ENCODE data around the gene HIF1A.

The HIF1A gene

DNA sequence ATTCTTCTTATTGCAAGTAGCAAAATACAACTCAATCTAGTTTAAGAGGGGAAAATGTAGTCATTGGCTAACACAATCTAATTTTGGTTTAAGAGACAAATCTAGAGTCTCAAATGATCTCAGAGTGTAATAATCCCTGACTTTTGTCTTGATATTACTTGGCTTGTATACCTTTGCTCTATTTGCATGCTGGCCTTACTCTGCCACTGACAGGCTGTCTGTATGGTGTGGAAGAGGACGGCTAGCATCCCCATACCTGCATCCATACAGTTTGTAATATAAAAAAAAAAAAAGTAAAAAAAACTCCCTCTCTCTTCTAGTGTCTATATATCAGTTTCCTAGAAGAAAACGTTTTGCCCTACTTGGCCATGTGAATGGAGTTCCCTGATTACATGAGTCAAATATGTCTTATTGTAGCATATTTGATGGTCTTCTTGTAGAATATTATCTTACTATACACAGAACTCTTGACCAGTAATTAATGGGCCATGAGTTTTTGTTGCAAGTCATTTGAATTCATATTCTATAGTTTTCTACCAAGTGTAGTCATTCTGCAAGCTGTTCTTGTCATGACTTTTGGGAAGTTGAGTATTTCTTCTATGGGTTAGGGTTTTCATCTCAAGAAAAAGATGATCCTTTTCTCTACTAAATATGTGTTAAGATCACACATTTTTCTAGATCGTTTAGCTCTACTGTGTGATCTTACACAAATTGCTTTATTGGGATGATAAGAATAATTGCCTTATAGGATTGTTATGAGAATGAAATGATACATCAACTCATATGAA, 8.2 kb downstream of the HIF1A start:
- H3K4ac ChIP-seq (ENCODE audit: low read depth, low read length): peak overlapping the region; percentile 83
- H3K27ac ChIP-seq (ENCODE audit: low read depth, low read length): no peak overlapping the region
- H2BK120ac ChIP-seq (ENCODE audit: insufficient read depth, low read length, poor library complexity): no peak overlapping the region
- H3K9ac ChIP-seq (ENCODE audit: low read length): no peak overlapping the region
- H3K79me1 ChIP-seq (ENCODE audit: low read length): no peaks in the 10 kb centered on the region
- no peak overlapping the region for H3K18ac ChIP-seq (ENCODE audit: low read length)
- no peak overlapping the region for H2AFZ ChIP-seq (ENCODE audit: insufficient read depth, low read length, poor library complexity)
- H2BK12ac ChIP-seq (ENCODE audit: low read length): no peak overlapping the region
- WGBS (ENCODE audit: extremely low coverage, insufficient coverage, insufficient read length): no CpG with 5 or more reads among the region's 3 CpGs
- H4K12ac ChIP-seq (ENCODE audit: low read depth, low read length): no peak overlapping the region
- H3K14ac ChIP-seq (ENCODE audit: low read length): no peak overlapping the region
- DNase-seq: no peak
- no peak overlapping the region for H3K4me2 ChIP-seq (ENCODE audit: low read length)
- H2AK5ac ChIP-seq (ENCODE audit: low read length): no peak overlapping the region
- H3K79me2 ChIP-seq (ENCODE audit: control insufficient read depth, insufficient read depth, low read length, poor library complexity): peaks cover 6% of the 10 kb centered on the region
- no peaks in the 10 kb centered on the region for H3K4me1 ChIP-seq (ENCODE audit: control insufficient read depth in 1 of 2, insufficient read depth in 2 of 2, low read length in 2 of 2)
- no peaks in the 10 kb centered on the region for H3K36me3 ChIP-seq (ENCODE audit: control insufficient read depth in 1 of 2, insufficient read depth in 2 of 2, low read length in 2 of 2)
- no peak overlapping the region for H3K4me3 ChIP-seq (ENCODE audit: low read depth, low read length)
- no peaks in the 10 kb centered on the region for H3K9me3 ChIP-seq (ENCODE audit: insufficient read depth, low read depth, low read length)
- no peak overlapping the region for H4K91ac ChIP-seq (ENCODE audit: low read depth, low read length)
- H3K27me3 ChIP-seq (ENCODE audit: insufficient read depth, low read length): no peaks in the 10 kb centered on the region
- H4K8ac ChIP-seq (ENCODE audit: low read depth, low read length): no peak overlapping the region
- H3K23ac ChIP-seq (ENCODE audit: low read length): no peak overlapping the region
- H2BK5ac ChIP-seq (ENCODE audit: low read depth, low read length, poor library complexity): no peak overlapping the region

DNA sequence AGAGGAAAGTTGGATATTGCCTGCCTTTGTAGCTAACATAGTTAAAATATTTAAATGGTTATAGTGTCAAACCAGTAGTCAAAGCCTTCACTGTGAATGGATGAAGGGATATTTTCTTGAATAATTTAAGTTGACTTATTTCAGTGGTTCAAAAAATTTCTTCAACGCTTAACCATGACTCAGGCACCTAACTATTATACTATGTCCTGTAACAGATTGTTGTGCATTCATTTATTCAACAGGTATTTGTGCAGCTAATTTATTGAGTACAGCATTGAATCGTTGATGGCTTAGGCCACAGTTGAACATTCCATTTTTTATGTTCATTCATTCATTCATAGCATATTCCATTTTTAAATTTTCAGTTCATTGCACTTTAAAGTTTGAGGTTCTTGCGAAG, 9.2 kb downstream of the HIF1A start:
- Histone ChIP-seq H3K23ac (ENCODE audit: low read length) (no peak overlapping the region), H2AFZ (ENCODE audit: insufficient read depth, low read length, poor library complexity) (no peak overlapping the region), H3K27ac (ENCODE audit: low read depth, low read length) (no peak overlapping the region), H4K91ac (ENCODE audit: low read depth, low read length) (no peak overlapping the region), H4K8ac (ENCODE audit: low read depth, low read length) (no peak overlapping the region), H3K14ac (ENCODE audit: low read length) (no peak overlapping the region), H3K4me3 (ENCODE audit: low read depth, low read length) (no peak overlapping the region), H4K12ac (ENCODE audit: low read depth, low read length) (no peak overlapping the region), H3K79me1 (ENCODE audit: low read length) (no peaks in the 10 kb centered on the region), H3K9ac (ENCODE audit: low read length) (no peak overlapping the region), H2BK12ac (ENCODE audit: low read length) (no peak overlapping the region), H3K18ac (ENCODE audit: low read length) (no peak overlapping the region), H3K27me3 (ENCODE audit: insufficient read depth, low read length) (no peaks in the 10 kb centered on the region), H2BK5ac (ENCODE audit: low read depth, low read length, poor library complexity) (no peak overlapping the region), H3K9me3 (ENCODE audit: insufficient read depth, low read depth, low read length) (no peaks in the 10 kb centered on the region), H2BK120ac (ENCODE audit: insufficient read depth, low read length, poor library complexity) (no peak overlapping the region), H2AK5ac (ENCODE audit: low read length) (no peak overlapping the region), H3K79me2 (ENCODE audit: control insufficient read depth, insufficient read depth, low read length, poor library complexity) (peaks cover 1% of the 10 kb centered on the region), H3K4me2 (ENCODE audit: low read length) (no peak overlapping the region), H3K36me3 (ENCODE audit: control insufficient read depth in 1 of 2, insufficient read depth in 2 of 2, low read length in 2 of 2) (no peaks in the 10 kb centered on the region), H3K4ac (ENCODE audit: low read depth, low read length) (no peak overlapping the region), H3K4me1 (ENCODE audit: control insufficient read depth in 1 of 2, insufficient read depth in 2 of 2, low read length in 2 of 2) (no peaks in the 10 kb centered on the region)
- WGBS (ENCODE audit: extremely low coverage, insufficient coverage, insufficient read length): no CpG with 5 or more reads among the region's 3 CpGs
- peak in 1 of 2 donors; percentile 9 for DNase-seq

DNA sequence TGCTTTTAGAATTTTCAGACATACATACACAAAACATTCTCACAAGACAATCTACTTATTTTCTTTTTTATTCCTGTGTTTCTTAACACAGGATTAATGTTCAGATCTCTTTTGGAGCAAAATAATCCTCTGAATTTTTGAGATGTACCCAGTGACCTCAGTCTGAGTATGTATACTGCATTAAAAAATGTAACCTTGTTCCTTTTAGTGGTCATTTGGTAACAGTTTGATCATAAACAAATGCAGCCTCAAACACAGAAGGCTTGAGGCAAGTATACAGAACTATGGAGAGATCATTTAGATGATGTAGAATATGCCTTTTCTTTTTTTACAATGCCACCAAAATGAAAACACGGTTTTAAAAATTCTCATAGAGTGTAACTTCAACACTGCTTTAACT, 9.7 kb downstream of the HIF1A start:
- H4K12ac ChIP-seq (ENCODE audit: low read depth, low read length): no peak overlapping the region
- no peak overlapping the region for H2AK5ac ChIP-seq (ENCODE audit: low read length)
- peaks cover 1% of the 10 kb centered on the region for H3K79me2 ChIP-seq (ENCODE audit: control insufficient read depth, insufficient read depth, low read length, poor library complexity)
- no CpG with 5 or more reads among the region's 1 CpG for WGBS (ENCODE audit: extremely low coverage, insufficient coverage, insufficient read length)
- no peak overlapping the region for H3K14ac ChIP-seq (ENCODE audit: low read length)
- no peak overlapping the region for H3K18ac ChIP-seq (ENCODE audit: low read length)
- H3K4me1 ChIP-seq (ENCODE audit: control insufficient read depth in 1 of 2, insufficient read depth in 2 of 2, low read length in 2 of 2): no peaks in the 10 kb centered on the region
- no peaks in the 10 kb centered on the region for H3K27me3 ChIP-seq (ENCODE audit: insufficient read depth, low read length)
- H3K9me3 ChIP-seq (ENCODE audit: insufficient read depth, low read depth, low read length): no peaks in the 10 kb centered on the region
- H3K4ac ChIP-seq (ENCODE audit: low read depth, low read length): no peak overlapping the region
- no peak overlapping the region for H3K27ac ChIP-seq (ENCODE audit: low read depth, low read length)
- H2BK12ac ChIP-seq (ENCODE audit: low read length): no peak overlapping the region
- H4K8ac ChIP-seq (ENCODE audit: low read depth, low read length): no peak overlapping the region
- no peak overlapping the region for H3K4me3 ChIP-seq (ENCODE audit: low read depth, low read length)
- no peak overlapping the region for H3K23ac ChIP-seq (ENCODE audit: low read length)
- no peaks in the 10 kb centered on the region for H3K79me1 ChIP-seq (ENCODE audit: low read length)
- no peaks in the 10 kb centered on the region for H3K36me3 ChIP-seq (ENCODE audit: control insufficient read depth in 1 of 2, insufficient read depth in 2 of 2, low read length in 2 of 2)
- no peak overlapping the region for H4K91ac ChIP-seq (ENCODE audit: low read depth, low read length)
- no peak overlapping the region for H3K9ac ChIP-seq (ENCODE audit: low read length)
- H2AFZ ChIP-seq (ENCODE audit: insufficient read depth, low read length, poor library complexity): no peak overlapping the region
- no peak overlapping the region for H3K4me2 ChIP-seq (ENCODE audit: low read length)
- H2BK120ac ChIP-seq (ENCODE audit: insufficient read depth, low read length, poor library complexity): no peak overlapping the region
- DNase-seq: no peak
- no peak overlapping the region for H2BK5ac ChIP-seq (ENCODE audit: low read depth, low read length, poor library complexity)

DNA sequence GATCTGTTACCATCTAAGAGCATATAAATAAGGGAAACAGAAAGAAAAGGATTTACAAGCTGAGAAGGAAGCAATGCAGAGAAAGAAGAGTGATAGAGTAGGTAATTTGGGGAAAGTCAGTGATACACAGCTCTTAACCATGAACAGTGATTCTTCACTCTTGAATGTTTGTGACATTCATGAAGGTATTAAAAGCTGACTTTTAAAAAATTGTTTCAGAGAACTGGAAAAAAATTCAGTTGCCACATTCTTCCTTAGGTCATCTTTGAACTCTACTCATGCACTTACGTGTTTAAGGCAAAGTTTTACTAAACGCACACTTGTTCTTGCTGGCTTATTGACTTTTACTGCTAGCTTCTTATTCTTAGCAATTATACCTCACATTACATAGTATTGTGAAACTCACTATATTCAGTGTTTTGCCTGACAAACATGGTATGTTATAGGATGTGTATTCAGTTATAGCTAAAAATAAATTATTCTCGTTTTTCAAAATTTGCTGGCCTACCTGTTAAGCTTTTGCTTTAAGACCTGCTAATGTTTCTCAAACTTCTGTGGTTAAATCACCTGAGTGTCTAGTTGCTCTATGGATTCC, 10.9 kb downstream of the HIF1A start:
- Histone ChIP-seq H3K4ac (ENCODE audit: low read depth, low read length) (peak overlapping the region; percentile 67), H3K18ac (ENCODE audit: low read length) (no peak overlapping the region), H3K4me2 (ENCODE audit: low read length) (no peak overlapping the region), H4K91ac (ENCODE audit: low read depth, low read length) (no peak overlapping the region), H3K4me1 (ENCODE audit: control insufficient read depth in 1 of 2, insufficient read depth in 2 of 2, low read length in 2 of 2) (no peaks in the 10 kb centered on the region), H2BK12ac (ENCODE audit: low read length) (no peak overlapping the region), H2AFZ (ENCODE audit: insufficient read depth, low read length, poor library complexity) (no peak overlapping the region), H3K79me2 (ENCODE audit: control insufficient read depth, insufficient read depth, low read length, poor library complexity) (peaks cover 1% of the 10 kb centered on the region), H3K27me3 (ENCODE audit: insufficient read depth, low read length) (no peaks in the 10 kb centered on the region), H3K79me1 (ENCODE audit: low read length) (no peaks in the 10 kb centered on the region), H3K9ac (ENCODE audit: low read length) (no peak overlapping the region), H3K9me3 (ENCODE audit: insufficient read depth, low read depth, low read length) (no peaks in the 10 kb centered on the region), H4K12ac (ENCODE audit: low read depth, low read length) (no peak overlapping the region), H3K36me3 (ENCODE audit: control insufficient read depth in 1 of 2, insufficient read depth in 2 of 2, low read length in 2 of 2) (no peaks in the 10 kb centered on the region), H4K8ac (ENCODE audit: low read depth, low read length) (no peak overlapping the region), H3K4me3 (ENCODE audit: low read depth, low read length) (no peak overlapping the region), H2BK120ac (ENCODE audit: insufficient read depth, low read length, poor library complexity) (no peak overlapping the region), H3K23ac (ENCODE audit: low read length) (no peak overlapping the region), H2BK5ac (ENCODE audit: low read depth, low read length, poor library complexity) (no peak overlapping the region), H2AK5ac (ENCODE audit: low read length) (no peak overlapping the region), H3K27ac (ENCODE audit: low read depth, low read length) (no peak overlapping the region), H3K14ac (ENCODE audit: low read length) (no peak overlapping the region)
- WGBS (ENCODE audit: extremely low coverage, insufficient coverage, insufficient read length): no CpG with 5 or more reads among the region's 3 CpGs
- peak in 1 of 2 donors; percentile 27 for DNase-seq

Data from trophoblast cell (in vitro differentiated cells and primary cell).